Dedifferentiated amniotic fluid mesenchymal stem cell (primary cell): Measurements from ENCODE around the gene ELP6.
"Not testable (repeated sequence)": the region's sequence is repeated elsewhere in the genome, so short reads cannot be mapped to it uniquely, and the experiment has no call there.

Experiments
- DNase-seq: peaks from one replicate; pipeline ENCODE4 v3.0.0-alpha.2; 2016; ENCODE audit errors: extremely low spot score

Gene ELP6

DNA sequence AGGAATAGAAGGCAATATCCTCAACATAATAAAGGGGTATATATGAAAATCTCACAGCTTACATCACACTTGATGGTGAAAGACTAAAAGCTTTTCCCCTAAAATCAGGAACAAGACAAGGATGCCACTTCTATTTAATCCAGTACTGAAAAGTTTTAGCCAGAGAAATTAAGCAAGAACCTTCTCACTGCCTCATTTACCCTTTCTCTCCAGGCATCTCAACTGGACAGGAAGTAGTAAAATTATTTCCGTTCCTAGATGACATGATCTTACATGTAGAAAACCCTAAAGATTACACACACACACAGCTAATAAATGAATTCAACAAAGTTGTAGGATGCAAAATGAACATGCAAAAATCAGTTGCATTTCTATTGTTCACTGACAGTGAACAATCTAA is 48.9 kb downstream of the ELP6 start:
- no peak for DNase-seq

- not testable (repeated sequence) for DNase-seq
These were observed 53.9 kb downstream of the ELP6 start for GRCh38 chr3:47459534-47460085.

- DNase-seq, result no peak
These were observed 56.5 kb downstream of the ELP6 start for GRCh38 chr3:47456984-47457383.

DNA sequence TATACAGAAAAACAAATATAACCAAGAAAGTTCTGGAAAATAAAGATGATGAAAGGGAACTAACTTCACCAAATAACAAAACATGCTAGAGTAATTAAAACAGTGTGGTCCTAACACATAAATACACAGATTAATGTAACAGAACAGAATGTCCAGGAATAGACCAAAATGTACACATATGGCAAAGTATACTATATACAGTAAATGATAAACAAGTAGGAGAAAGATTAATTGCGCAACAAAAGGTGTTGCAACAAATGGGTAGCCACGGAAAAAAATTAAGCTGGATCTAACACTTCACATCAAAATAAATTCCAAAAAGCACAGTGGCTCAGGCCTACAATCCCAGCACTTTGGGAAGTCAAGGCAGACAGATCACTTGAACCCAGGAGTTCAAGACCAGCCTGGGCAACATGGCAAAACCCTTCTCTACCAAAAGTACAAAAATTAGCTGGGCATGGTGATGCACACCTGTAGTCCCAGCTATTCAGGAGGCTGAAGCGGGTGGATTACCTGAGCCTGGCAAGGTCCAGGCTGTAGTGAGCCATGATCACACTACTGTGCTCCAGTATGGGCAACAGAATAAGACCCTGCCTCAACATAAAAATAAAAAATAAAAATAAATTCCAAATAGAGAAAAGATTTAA is 57.6 kb downstream of the ELP6 start:
- no peak for DNase-seq

DNA sequence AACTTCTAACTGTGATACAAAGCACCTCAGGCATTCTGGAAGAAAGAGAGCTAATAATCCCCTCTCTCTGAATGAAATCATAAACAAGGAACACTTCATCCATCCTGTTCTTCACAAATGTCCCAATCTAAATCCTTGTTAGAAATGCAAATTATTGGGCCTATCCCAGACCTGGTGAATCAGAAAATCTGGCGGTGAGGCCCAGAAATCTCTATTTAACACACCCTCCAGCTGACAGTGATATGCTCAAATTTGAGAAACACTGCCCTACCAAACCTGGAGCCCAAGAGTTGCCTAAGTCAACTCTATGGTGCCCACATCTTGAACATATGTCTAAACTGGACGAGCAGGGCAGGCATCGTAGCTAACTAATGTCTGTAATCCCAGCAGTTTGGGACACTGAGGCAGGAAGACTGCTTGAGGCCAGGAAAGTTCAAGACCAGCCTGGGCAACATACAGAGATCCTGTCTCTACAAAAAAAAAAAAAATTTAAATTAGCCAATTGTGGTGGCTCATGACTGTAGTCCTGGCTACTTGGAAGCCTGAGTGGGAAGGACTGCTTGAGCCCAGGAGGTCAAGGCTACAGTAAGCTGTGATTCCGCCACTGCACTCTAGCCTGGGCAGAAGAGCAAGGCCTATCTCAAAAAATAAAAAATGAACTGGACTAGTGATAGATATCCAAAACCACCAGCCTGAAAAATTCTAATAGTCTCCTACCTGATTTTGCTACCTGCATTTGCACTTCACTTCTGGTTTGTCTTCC is 60.9 kb downstream of the ELP6 start:
- DNase-seq, result no peak
